HepG2 (cell line): ENCODE results near the gene ZKSCAN1. TPM values are rescaled to one million over a fixed set of nuclear protein-coding genes. Genes with fewer than 3 reads are reported as not detected.
A peak's percentile ranks its signal among the peaks of the same experiment; 100 is the strongest.

ENCODE experiments used
- ARHGAP35 ChIP-seq: sonication (generic); formaldehyde crosslinking; IDR thresholded peaks from 2 replicates; pipeline ENCODE4 v1.9.0; 2022; ENCODE audit warnings: mild to moderate bottlenecking, inconsistent platforms, moderate library complexity, missing genetic modification reagents, borderline replicate concordance
- ELK4 ChIP-seq: sonication (generic); formaldehyde crosslinking; IDR thresholded peaks from 2 replicates; pipeline ENCODE4 v1.9.0; 2021; ENCODE audit warnings: missing genetic modification reagents, borderline replicate concordance
- KDM2A ChIP-seq: sonication (generic); formaldehyde crosslinking; IDR thresholded peaks from 2 replicates; pipeline ENCODE4 v1.4.0; 2020; ENCODE audit warnings: low read depth, missing genetic modification reagents, borderline replicate concordance
- MLX ChIP-seq: IDR thresholded peaks from 2 replicates; pipeline ENCODE4 v1.6.1; 2016
- NBN ChIP-seq: fragments of 450-650 bp; conservative IDR thresholded peaks from 2 replicates; pipeline ENCODE4 v1.6.1; 2017
- RBAK ChIP-seq: sonication (generic); formaldehyde crosslinking; IDR thresholded peaks from 2 replicates; pipeline ENCODE4 v1.5.1; 2020; ENCODE audit warnings: mild to moderate bottlenecking, missing genetic modification reagents
- SP4 ChIP-seq: sonication (generic); formaldehyde crosslinking; IDR thresholded peaks from 2 replicates; pipeline ENCODE4 v1.8.1; 2023; ENCODE audit warnings: mild to moderate bottlenecking, missing genetic modification reagents
- THYN1 ChIP-seq: sonication (generic); formaldehyde crosslinking; IDR thresholded peaks from 2 replicates; pipeline ENCODE4 v1.8.1; 2023; ENCODE audit warnings: low read depth, mild to moderate bottlenecking, moderate library complexity, missing genetic modification reagents, borderline replicate concordance
- ZBTB37 ChIP-seq: sonication (generic); formaldehyde crosslinking; IDR thresholded peaks from 2 replicates; pipeline ENCODE4 v1.4.0; 2020; ENCODE audit warnings: mild to moderate bottlenecking, missing genetic modification reagents
- ZBTB39 ChIP-seq: sonication (generic); formaldehyde crosslinking; IDR thresholded peaks from 2 replicates; pipeline ENCODE4 v1.5.0; 2020; ENCODE audit warnings: missing genetic modification reagents
- ZNF143 ChIP-seq: sonication (generic); formaldehyde crosslinking; IDR thresholded peaks from 2 replicates; pipeline ENCODE4 v1.4.0; 2020; ENCODE audit warnings: missing genetic modification reagents
- ZNF160 ChIP-seq: sonication (generic); formaldehyde crosslinking; IDR thresholded peaks from 2 replicates; pipeline ENCODE4 v1.8.0; 2022; ENCODE audit warnings: mild to moderate bottlenecking, inconsistent platforms, missing genetic modification reagents
- ZNF296 ChIP-seq: sonication (generic); formaldehyde crosslinking; conservative IDR thresholded peaks from 2 replicates; pipeline ENCODE4 v1.5.0; 2020; ENCODE audit warnings: mild to moderate bottlenecking, missing genetic modification reagents
- ZNF407 ChIP-seq: sonication (generic); formaldehyde crosslinking; IDR thresholded peaks from one replicate; pipeline ENCODE4 v1.5.1; 2020; ENCODE audit warnings: mild to moderate bottlenecking, missing genetic modification reagents; ENCODE audit errors: not compliant biosample characterization
- ZNF550 ChIP-seq: sonication (generic); formaldehyde crosslinking; IDR thresholded peaks from 2 replicates; pipeline ENCODE4 v1.4.0; 2020; ENCODE audit warnings: mild to moderate bottlenecking, missing genetic modification reagents, borderline replicate concordance
- polyA plus RNA-seq, 8 experiments: library from polyadenylated mRNA; depleted of rRNA in 3 of 8; stranded (reverse) in 7 of 8; unstranded in 1 of 8; fragments of >200 nt; fragmentation: Illumina TruSeq in 4 of 8; extraction: Trizol in 4 of 8; gene quantifications; 2 replicates each; pipeline versions ENCODE4 v1.2.1 to v1.2.3, GENCODE V29; 2011 to 2016; ENCODE audit warnings: low read depth in 4 of 8, missing spikeins in 1 of 8, mixed read lengths in 1 of 8; ENCODE audit not compliant: insufficient read depth in 1 of 8
- total RNA-seq, 5 experiments: library from RNA; depleted of rRNA; stranded (reverse); fragments of >200 nt; fragmentation: Illumina TruSeq; extraction: Trizol; gene quantifications; 2 replicates each; pipeline ENCODE4 v1.2.3, GENCODE V29; 2016; ENCODE audit warnings: low read depth in 1 of 5

ZKSCAN1 gene
- total and polyA plus RNA-seq, 2 of the 13 experiments (the other 11 are each of a cell fraction or from before 2014, with no cell fraction given), result 46.4 to 60.6 TPM

- TF ChIP-seq ZNF407 (CRISPR knock-in tag) (peak; percentile 66), THYN1 (CRISPR knock-in tag) (0 out of 2 replicates have a peak, but pooled peaks have one; percentile 85), ZNF296 (CRISPR knock-in tag) (no peak), MLX (CRISPR knock-in tag) (peak; percentile 70; the same call in 1 of the 2 replicates), KDM2A (peak; percentile 89; the same call in 1 of the 2 replicates), ZNF160 (peak; percentile 70; the same call in 1 of the 2 replicates), RBAK (CRISPR knock-in tag) (no peak), ZNF143 (peak; percentile 36; the same call in 1 of the 2 replicates), ARHGAP35 (no peak; the same call in 1 of the 2 replicates), NBN (no peak), ZBTB39 (CRISPR knock-in tag) (peak; percentile 93), ELK4 (CRISPR knock-in tag) (no peak), SP4 (CRISPR knock-in tag) (peak; percentile 94), ZBTB37 (CRISPR knock-in tag) (no peak), ZNF550 (CRISPR knock-in tag) (peak; percentile 81; the same call in 1 of the 2 replicates)
Measured at GRCh38 chr7:100081535-100082102, 66.2 kb downstream of the ZKSCAN1 start, which contains the start of gene ZNF3 (continued).
